Activated CD4-positive, alpha-beta memory T cell treated with anti-CD3 and anti-CD28 coated beads, Interleukin-2, amount 10 ng/mL, durations not matched to agents 7 days and 5 days (primary cell): Measurements from ENCODE around the gene ZNF618. TPM values are rescaled to one million over a fixed set of nuclear protein-coding genes. Genes with fewer than 3 reads are reported as not detected.

Source experiments
- CTCF ChIA-PET: fragments of 350-600 bp; sonication (Branson Sonifier 250); formaldehyde crosslinking; loops from one replicate; lab custom pipeline; 2021; ENCODE audit warnings: antibody characterized with exemption, inconsistent platforms; lab: Charles Lee
- POLR2A ChIA-PET: fragments of 350-600 bp; sonication (Branson Sonifier 250); formaldehyde crosslinking; loops from one replicate; lab custom pipeline; 2021; ENCODE audit warnings: antibody characterized with exemption; lab: Charles Lee
- DNase-seq: peaks from one replicate; pipeline ENCODE4 v3.0.0-alpha.2; 2020
- H3K27ac Mint-ChIP-seq: one replicate; pipeline ENCODE4 v1.8.0; 2021; ENCODE audit warnings: mild to moderate bottlenecking, mixed read lengths
- H3K27me3 Mint-ChIP-seq: one replicate; pipeline ENCODE4 v1.8.0; 2021; ENCODE audit warnings: mixed read lengths
- H3K36me3 Mint-ChIP-seq: one replicate; pipeline ENCODE4 v1.8.0; 2021; ENCODE audit warnings: low read depth, mixed read lengths
- H3K4me1 Mint-ChIP-seq: one replicate; pipeline ENCODE4 v1.8.0; 2021; ENCODE audit warnings: mixed read lengths
- H3K4me3 Mint-ChIP-seq: one replicate; pipeline ENCODE4 v1.8.0; 2021; ENCODE audit warnings: mild to moderate bottlenecking, mixed read lengths
- H3K9me3 Mint-ChIP-seq: one replicate; pipeline ENCODE4 v1.8.0; 2021; ENCODE audit warnings: mixed read lengths
- total RNA-seq, 2 experiments: library from RNA; stranded (reverse); gene quantifications; one replicate each; pipeline ENCODE4 v1.2.3, GENCODE V29; 2021

The ZNF618 gene
- total RNA-seq, 2 experiments from 2014 or later, result 0.15 to 0.25 TPM

DNA sequence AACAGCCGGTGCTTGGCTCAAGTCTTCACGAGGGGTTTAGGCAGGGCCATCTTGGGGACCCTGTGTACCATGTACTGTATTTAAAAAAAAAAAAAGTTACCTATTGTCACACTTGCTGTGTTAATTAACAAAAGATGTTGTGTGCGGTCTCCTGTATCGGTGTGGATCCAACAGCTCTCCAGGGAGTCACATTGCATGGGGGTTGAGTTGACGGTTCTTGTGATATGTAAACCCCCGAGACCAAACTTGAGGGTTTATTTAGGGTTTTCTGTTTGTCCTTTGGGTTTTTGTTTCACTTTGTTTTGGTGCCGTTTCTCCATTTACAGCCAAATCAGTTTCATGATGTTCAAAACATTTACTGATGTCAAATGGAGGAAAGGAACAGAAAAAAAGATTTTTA, 179.8 kb downstream of the ZNF618 start:
- Mint-ChIP-seq H3K4me3 (no peak overlapping the region), H3K9me3 (no peaks in the 10 kb centered on the region), H3K27me3 (no peaks in the 10 kb centered on the region), H3K36me3 (no peaks in the 10 kb centered on the region), H3K27ac (no peak overlapping the region), H3K4me1 (no peaks in the 10 kb centered on the region)
- ChIA-PET CTCF (no interaction called here), POLR2A (interaction anchor here (0.7 kb wide), 1 partner anchor 977 kb away, joined by 3 read pairs; no protein-coding TSS in a partner anchor)
- DNase-seq, result no peak

GRCh38 chr9:114056527-114056926, 180.4 kb downstream of the ZNF618 start:
- Mint-ChIP-seq H3K27me3 (no peaks in the 10 kb centered on the region), H3K4me3 (no peak overlapping the region), H3K36me3 (no peaks in the 10 kb centered on the region), H3K27ac (no peak overlapping the region), H3K9me3 (no peaks in the 10 kb centered on the region), H3K4me1 (no peaks in the 10 kb centered on the region)
- CTCF ChIA-PET, result no interaction called here
- DNase-seq, result no peak
- POLR2A ChIA-PET, result no interaction called here

GRCh38 chr9:114057161-114057885, 181.2 kb downstream of the ZNF618 start:
- CTCF ChIA-PET, result interaction anchor here (1.1 kb wide), 1 partner anchor 25 kb away, joined by 4 read pairs; no protein-coding TSS in a partner anchor
- H3K4me3 Mint-ChIP-seq, result no peak overlapping the region
- H3K36me3 Mint-ChIP-seq, result no peaks in the 10 kb centered on the region
- H3K27me3 Mint-ChIP-seq, result no peaks in the 10 kb centered on the region
- POLR2A ChIA-PET, result no interaction called here
- no peak overlapping the region for H3K27ac Mint-ChIP-seq
- no peak for DNase-seq
- H3K4me1 Mint-ChIP-seq, result no peaks in the 10 kb centered on the region
- H3K9me3 Mint-ChIP-seq, result no peaks in the 10 kb centered on the region

GRCh38 chr9:114058688-114059046, 182.6 kb downstream of the ZNF618 start:
- ChIA-PET POLR2A (no interaction called here), CTCF (no interaction called here)
- H3K4me3 Mint-ChIP-seq, result no peak overlapping the region
- no peaks in the 10 kb centered on the region for H3K36me3 Mint-ChIP-seq
- no peaks in the 10 kb centered on the region for H3K9me3 Mint-ChIP-seq
- no peak for DNase-seq
- H3K4me1 Mint-ChIP-seq, result no peaks in the 10 kb centered on the region
- peaks cover 3% of the 10 kb centered on the region for H3K27me3 Mint-ChIP-seq
- no peak overlapping the region for H3K27ac Mint-ChIP-seq

GRCh38 chr9:114059047-114059803, 183.1 kb downstream of the ZNF618 start:
- Mint-ChIP-seq H3K9me3 (no peaks in the 10 kb centered on the region), H3K4me3 (no peak overlapping the region), H3K36me3 (no peaks in the 10 kb centered on the region), H3K4me1 (no peaks in the 10 kb centered on the region), H3K27me3 (peaks cover 5% of the 10 kb centered on the region), H3K27ac (no peak overlapping the region)
- POLR2A ChIA-PET, result no interaction called here
- no peak for DNase-seq
- CTCF ChIA-PET, result interaction anchor here (0.8 kb wide), 1 partner anchor 24 kb away, joined by 3 read pairs; no protein-coding TSS in a partner anchor

DNA sequence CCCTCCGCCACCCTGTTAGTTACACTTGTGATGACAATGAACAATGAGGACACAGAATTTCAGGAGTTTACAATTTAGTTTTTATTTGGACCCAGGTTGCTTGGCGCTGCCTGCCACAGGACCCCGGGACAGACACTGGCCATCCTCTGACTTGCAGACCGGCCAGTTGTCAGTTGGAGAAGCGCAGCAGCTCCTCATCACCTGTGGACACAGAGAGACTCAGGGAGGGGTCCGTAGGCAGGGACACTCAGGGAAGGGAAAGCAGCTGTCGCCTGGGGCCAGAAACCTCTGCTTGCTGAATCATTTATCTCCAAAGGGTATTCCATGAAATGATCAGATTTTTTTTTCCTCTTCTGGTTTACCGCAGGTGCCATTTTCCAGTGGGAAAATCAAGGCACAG, 184.0 kb downstream of the ZNF618 start:
- CTCF ChIA-PET, result no interaction called here
- POLR2A ChIA-PET, result no interaction called here
- no peak for DNase-seq
- Mint-ChIP-seq H3K27me3 (peaks cover 5% of the 10 kb centered on the region), H3K4me3 (no peak overlapping the region), H3K4me1 (no peaks in the 10 kb centered on the region), H3K27ac (no peak overlapping the region), H3K9me3 (no peaks in the 10 kb centered on the region), H3K36me3 (no peaks in the 10 kb centered on the region)

GRCh38 chr9:114060711-114061110, 184.6 kb downstream of the ZNF618 start:
- ChIA-PET CTCF (no interaction called here), POLR2A (no interaction called here)
- Mint-ChIP-seq H3K27ac (no peak overlapping the region), H3K36me3 (no peaks in the 10 kb centered on the region), H3K4me3 (no peak overlapping the region), H3K4me1 (no peaks in the 10 kb centered on the region), H3K9me3 (no peaks in the 10 kb centered on the region), H3K27me3 (peaks cover 5% of the 10 kb centered on the region)
- DNase-seq, result no peak

DNA sequence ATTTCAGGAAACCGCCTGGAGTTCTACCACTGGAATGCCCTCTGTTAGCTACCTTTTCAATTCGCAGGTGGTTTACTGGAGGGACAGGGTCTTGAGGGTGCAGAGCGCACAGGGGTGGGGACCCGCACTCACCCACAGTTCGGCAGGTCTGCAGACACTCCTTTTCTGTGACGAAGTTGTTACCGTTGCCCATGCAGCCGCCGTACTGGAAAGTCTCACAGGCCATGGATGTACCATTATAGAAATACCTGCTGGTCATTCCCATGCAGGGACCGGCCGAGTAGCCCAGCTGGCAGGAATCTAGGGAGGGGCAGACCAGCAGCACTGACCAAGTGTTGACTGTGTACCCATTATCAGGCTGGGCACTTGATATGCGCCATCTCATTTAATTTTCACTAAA, 185.2 kb downstream of the ZNF618 start:
- Mint-ChIP-seq H3K27me3 (peaks cover 5% of the 10 kb centered on the region), H3K4me1 (no peaks in the 10 kb centered on the region), H3K4me3 (no peak overlapping the region), H3K36me3 (no peaks in the 10 kb centered on the region), H3K27ac (no peak overlapping the region), H3K9me3 (no peaks in the 10 kb centered on the region)
- no peak for DNase-seq
- CTCF ChIA-PET, result no interaction called here
- POLR2A ChIA-PET, result no interaction called here

DNA sequence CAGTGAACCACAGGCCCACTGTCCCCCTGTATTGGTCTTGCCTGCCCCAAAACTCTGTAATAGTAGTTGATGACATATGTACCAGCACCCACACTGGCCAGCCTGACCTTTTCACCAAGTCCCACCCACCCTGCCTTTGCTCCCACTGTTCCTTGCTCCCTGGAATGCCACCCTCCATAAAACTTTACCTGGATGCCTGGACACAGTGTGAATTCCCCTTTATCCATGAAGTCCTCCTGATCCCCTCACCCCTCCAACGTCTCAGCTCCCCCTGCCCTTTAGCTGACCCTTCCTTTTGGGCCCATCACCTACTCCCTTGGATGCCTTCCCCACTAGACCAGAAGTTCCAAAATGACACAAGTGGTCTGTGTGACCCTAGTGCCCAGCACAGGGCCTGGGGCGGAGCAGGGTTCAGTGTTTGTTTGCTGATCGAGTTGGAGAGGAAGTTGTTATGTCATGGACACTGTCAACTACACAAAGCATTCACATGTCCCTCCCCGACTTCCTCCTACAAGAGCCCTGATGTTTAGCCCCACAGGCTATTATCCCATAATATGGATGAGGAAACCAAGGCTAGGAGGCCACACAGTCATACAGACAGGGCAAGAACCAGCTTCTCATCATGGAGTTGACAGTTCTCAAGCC, 185.8 kb downstream of the ZNF618 start:
- POLR2A ChIA-PET, result no interaction called here
- DNase-seq, result no peak
- no peak overlapping the region for H3K4me3 Mint-ChIP-seq
- CTCF ChIA-PET, result no interaction called here
- no peaks in the 10 kb centered on the region for H3K4me1 Mint-ChIP-seq
- H3K27ac Mint-ChIP-seq, result no peak overlapping the region
- no peaks in the 10 kb centered on the region for H3K36me3 Mint-ChIP-seq
- peaks cover 8% of the 10 kb centered on the region for H3K27me3 Mint-ChIP-seq
- no peaks in the 10 kb centered on the region for H3K9me3 Mint-ChIP-seq

- DNase-seq, result no peak
- H3K4me1 Mint-ChIP-seq, result no peaks in the 10 kb centered on the region
- H3K36me3 Mint-ChIP-seq, result no peaks in the 10 kb centered on the region
- H3K4me3 Mint-ChIP-seq, result no peak overlapping the region
- no peaks in the 10 kb centered on the region for H3K9me3 Mint-ChIP-seq
- peaks cover 8% of the 10 kb centered on the region for H3K27me3 Mint-ChIP-seq
- no peak overlapping the region for H3K27ac Mint-ChIP-seq
- ChIA-PET CTCF (no interaction called here), POLR2A (no interaction called here)
Observed at GRCh38 chr9:114065304-114065703, 189.2 kb downstream of the ZNF618 start.

DNA sequence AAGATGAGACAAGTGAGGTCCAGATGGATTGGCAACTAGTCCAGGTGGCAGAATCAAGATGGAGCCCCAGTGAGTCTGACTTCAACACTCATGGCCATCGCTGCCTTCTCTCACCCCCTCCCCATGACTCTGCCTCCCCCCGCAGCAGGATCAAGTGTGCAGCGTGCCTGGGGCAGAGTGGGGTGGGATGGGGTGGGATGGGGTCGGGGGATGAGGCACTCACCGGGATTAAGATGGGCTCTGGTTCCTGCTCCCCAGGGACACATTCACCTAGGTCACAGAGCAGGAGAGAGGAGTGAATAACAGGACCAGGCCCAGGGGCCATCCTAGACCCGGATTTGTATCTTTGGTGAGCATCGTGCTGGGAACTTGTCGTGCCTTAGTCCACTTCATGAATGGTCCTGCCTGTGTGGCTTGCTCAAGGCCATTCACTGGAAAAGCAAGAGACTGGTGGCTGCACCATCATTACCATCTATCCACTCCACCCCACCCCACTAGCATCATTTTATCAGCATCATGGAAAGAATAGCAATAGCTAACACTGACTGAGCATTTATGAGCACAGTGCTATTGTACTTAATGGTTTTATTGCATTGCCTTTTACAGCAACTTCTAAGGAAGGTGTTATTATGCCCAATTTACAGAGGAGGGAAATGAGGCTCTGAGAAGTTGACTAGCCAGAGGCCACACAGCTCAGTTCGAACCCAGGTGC, 193.5 kb downstream of the ZNF618 start:
- Mint-ChIP-seq H3K27me3 (peaks cover 3% of the 10 kb centered on the region), H3K27ac (no peak overlapping the region), H3K4me1 (no peaks in the 10 kb centered on the region), H3K36me3 (no peaks in the 10 kb centered on the region), H3K9me3 (no peaks in the 10 kb centered on the region), H3K4me3 (no peak overlapping the region)
- ChIA-PET CTCF (no interaction called here), POLR2A (no interaction called here)
- no peak for DNase-seq

DNA sequence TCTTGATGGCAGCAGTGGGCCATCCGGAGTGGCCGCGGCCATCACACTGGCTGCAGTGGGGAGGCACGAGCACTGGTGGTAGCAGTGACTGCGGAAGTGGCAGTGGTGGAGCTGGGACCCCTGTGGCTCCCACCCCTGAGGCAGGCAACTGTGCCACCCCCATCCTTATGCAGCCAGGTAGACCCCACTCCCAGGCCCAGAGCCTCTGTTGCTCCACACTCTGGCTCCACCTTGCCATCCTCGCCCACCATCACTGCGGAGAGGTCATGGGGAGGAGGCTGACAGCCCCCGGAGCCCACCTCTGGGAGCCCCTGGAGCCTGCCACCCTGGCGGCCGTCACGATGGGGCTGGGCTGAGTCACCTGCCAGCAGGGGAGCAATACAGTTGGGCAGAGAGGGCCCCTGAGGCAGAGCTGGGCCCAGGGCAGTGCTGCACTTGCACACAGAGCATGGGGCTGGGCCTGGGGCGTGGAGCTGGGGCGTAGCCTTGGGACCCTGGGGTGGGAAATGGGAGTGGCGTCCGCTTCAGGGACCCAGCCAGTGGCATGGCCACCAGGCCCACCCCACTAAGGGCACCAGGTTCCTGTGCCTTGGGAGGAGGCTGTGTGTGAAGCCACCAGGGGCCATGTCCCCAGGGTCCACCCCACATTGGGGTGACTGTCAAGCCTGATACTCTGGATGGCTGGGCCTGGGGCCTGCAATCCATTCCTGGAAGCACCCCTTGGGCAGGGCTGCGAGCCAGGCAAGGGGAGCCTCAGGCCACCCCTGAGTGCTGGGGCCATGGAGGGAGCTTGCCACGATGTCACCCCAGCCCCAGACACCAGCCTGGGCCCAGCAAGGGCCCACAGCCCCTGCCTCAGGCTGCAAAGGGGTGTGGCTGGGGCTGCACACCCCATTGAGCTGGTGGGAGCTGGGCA, 194.3 kb downstream of the ZNF618 start:
- DNase-seq, result no peak
- POLR2A ChIA-PET, result no interaction called here
- H3K36me3 Mint-ChIP-seq, result no peaks in the 10 kb centered on the region
- H3K9me3 Mint-ChIP-seq, result no peaks in the 10 kb centered on the region
- peaks cover 3% of the 10 kb centered on the region for H3K27me3 Mint-ChIP-seq
- H3K4me1 Mint-ChIP-seq, result no peaks in the 10 kb centered on the region
- CTCF ChIA-PET, result no interaction called here
- H3K27ac Mint-ChIP-seq, result no peak overlapping the region
- H3K4me3 Mint-ChIP-seq, result no peak overlapping the region
